NAMALWA (cell line): ENCODE measurements around the gene PVALB.
A peak's percentile ranks its signal among the peaks of the same experiment; 100 is the strongest.

Experiments used
- DNase-seq: peaks from one replicate; pipeline ENCODE4 v3.0.0-alpha.2; 2015; ENCODE audit warnings: low spot score

Gene PVALB

GRCh38 chr22:36811094-36811800 is 5.6 kb downstream of the PVALB start:
- no peak for DNase-seq

DNA sequence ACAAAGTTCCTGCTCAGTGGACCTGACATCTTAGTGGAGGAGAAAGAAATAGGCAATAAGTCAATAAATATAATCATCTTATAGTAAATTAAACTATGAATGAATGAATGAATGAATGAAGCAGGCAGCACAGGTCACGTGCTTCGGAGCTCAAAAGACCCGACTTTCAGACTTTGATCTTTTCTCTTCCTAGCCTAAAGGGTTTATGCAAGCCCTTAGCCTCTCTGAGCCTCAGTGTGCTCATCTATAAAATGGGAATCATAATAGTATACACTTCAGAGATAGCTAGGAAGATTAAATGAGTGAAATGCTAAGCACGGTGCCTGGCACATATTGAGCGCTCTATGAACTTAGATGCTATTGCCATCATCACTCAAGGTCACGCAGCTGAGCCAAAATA is 7.5 kb downstream of the PVALB start:
- DNase-seq = no peak

DNA sequence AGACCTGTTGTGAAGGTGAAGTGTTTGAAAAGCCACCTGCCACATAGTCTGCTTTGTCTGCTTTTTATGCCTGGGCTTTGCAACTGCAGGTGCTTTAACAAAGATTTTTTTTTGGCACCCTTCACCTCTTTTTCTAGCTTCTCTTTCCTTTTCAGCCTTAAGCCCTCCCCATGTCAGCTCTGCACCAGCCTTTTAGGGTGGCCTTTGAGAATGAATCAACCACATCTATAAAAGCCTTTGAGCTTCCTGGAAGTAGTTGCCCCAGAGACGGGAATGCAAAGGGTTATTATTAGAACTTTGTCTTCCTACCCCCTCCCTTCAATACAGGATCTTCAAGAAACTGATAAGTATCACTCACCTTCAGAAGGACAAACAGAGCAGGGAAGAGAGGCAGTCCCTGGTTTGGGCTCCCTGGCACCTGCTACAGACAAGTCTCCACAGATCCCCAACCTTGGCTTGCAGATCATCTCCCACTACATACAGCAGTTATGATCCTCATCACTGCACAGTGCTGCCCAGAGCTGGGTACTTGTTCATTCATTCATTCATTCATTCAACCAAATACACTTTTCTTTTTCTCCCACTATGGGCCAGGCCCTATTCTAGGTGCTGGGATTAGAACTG is 8.0 kb downstream of the PVALB start:
- no peak for DNase-seq

DNA sequence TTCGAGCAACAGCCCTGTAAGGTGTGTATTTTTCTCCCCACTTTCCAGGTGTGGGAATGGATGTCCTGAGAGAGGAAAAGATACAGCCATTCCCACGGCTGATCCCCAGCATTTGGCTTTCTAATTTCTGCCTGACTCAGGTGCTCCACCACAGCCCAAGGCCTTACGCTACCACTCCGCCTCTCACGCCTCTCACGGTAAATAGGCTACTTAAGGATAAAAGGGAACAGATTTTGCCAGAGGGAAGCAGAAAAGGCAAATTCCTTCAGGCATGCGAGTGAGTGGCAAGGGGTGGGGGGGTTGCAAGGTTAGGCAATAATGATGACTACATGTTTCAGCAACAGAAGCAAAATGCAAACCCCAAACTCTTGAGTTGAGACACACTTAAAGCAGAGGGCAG is 9.2 kb downstream of the PVALB start:
- no peak for DNase-seq

DNA sequence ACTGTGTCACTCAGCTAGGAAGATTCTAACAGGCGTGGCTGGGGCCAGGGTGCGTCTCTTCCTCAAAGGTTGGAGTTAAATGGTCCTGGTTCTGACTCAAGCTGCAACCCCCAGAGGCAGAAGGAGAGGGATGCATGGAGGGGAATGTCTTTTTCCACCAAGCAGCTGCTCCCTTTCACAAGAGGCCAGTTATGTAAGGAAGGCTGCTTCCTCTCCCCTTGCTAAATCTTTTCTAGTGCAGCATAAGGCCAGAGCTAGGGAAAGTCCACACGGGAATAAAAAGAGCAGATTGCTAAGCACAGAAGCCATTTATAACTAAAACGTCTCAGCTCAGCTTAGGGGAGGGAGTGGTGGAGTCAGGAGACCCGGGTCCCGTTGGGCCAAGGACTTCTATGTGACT is 10.0 kb downstream of the PVALB start:
- no peak for DNase-seq

DNA sequence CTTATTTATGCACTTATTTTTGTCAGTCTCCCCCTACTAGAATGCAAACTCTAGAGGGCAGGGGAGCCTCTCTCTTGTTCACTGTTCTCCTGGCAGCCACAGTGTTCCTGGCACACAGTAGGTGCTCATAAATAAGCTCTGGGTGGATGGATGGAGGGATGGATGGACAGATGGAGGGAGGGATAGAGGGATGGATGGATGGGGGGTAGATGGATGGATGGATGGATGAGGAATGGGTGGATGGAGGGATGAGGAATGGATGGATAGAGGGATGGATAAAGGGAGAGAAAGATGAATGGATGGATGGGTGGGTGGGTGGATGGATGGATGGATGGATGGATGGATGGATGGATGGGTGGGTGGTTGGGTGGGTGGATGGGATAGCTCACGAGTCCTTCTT is 13.5 kb downstream of the PVALB start:
- no peak for DNase-seq

GRCh38 chr22:36798674-36799066 is 18.2 kb downstream of the PVALB start:
- DNase-seq = no peak

GRCh38 chr22:36797911-36798673 is 18.7 kb downstream of the PVALB start:
- DNase-seq = no peak

DNA sequence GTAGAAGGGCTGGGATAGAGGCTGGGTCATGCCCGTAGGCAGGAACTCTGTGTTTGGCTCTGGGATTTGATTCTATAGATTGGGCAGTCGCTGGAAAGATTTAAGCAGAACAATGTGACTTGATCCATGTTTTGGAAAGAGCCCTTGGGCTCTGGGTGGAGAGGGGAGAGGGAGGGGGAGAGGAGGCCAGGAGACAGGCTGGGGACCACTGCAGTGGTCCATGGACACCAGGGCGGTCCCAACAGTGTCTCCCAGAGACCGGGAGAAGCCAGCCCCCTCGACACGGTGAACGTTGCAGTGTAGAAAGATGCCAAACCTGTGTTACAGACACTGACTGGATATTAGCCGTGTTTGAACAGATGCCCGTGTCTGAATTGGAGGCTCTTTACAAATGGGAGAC is 19.5 kb downstream of the PVALB start:
- DNase-seq = no peak

- DNase-seq = no peak
Observed at GRCh38 chr22:36796552-36797175, 20.2 kb downstream of the PVALB start.

DNA sequence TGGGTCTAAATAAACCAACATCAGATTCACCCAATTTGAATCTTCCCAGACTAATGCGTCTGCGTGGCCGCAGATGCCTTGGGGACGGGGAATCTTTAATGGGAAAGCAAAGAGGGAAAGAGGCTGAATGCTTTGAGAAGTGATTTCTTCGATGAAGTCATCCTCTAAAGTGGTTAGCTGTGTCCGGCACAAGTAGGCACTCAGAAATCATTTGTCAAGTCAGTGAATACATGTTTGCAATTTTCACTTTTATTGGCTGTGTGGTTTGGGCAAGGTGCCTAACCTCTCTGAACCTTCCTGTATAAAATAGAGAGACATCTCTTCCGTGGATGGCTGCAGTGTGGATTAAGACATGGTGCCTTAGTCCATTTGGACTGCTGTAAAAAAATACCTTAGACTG is 21.2 kb downstream of the PVALB start:
- DNase-seq = no peak

DNA sequence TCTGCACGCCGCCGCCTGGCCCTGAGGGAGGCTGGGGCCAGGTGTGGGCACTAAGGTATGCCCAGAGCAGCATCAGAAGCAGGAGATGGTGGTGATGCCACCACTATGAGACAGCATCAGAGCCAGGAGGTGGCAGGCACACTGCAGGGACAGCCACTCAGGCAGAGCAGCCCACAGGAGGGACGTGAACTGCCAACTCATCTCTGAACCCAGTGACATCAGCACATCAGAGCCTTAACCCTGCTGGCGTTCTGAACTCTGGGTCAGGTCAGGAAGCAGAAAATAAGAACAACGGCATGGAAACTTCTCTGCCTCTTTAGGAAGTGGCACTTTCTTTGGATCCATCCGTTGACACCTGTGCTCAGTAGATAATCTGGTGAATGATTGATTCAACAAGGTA is 26.2 kb downstream of the PVALB start:
- DNase-seq = no peak

GRCh38 chr22:36787204-36787988 is 29.4 kb downstream of the PVALB start:
- no peak for DNase-seq

GRCh38 chr22:36783743-36784142 is 33.1 kb downstream of the PVALB start:
- no peak for DNase-seq

DNA sequence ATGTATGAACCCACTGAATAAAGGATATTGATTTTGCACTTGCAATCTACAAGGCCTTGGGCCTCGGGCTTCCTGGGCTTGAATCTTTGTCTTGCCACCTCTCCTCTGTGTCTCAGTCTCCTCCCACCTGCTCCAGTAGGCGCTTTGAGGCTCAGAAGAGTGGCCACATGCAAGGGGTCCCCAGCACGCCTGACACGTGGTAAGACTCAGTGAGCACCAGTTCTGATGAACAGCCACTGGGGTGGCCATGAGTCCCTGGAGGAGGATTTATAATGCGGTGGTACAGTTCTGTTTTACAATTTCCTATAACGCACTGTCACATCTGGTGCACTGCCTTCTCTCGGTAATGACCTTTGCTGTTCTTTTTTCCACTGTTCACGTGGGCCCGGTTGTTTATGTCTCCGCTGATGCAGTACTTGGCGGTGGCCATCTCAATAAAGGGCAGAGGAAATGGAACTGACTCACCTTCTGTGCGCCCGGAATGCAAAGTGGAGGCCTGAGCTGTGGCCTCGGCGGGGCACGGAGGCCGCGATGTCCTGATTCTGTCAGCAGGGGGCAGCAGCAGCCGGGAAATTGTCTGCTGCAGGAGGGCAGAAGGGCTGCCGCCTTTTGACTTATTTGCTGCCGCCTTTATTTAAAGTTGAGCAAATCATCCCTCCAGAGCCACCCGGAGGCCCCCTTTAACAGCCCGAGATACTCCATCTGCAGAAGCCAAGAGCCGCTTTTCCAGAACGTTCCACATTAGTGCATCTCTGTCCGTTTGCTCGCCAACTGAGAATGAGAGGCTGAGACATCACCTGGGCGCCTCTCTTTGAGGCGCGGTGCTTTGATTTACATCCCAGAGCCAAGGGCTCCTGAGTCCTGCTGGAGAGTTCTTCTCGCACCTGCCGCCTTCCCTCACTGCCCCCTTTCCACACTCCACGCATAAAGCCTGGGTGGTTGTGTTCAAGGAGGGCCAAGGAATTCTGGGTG is 34.9 kb downstream of the PVALB start:
- peak; percentile 84 for DNase-seq

- no peak for DNase-seq
Observed at GRCh38 chr22:36778020-36778419, 38.8 kb downstream of the PVALB start.

DNA sequence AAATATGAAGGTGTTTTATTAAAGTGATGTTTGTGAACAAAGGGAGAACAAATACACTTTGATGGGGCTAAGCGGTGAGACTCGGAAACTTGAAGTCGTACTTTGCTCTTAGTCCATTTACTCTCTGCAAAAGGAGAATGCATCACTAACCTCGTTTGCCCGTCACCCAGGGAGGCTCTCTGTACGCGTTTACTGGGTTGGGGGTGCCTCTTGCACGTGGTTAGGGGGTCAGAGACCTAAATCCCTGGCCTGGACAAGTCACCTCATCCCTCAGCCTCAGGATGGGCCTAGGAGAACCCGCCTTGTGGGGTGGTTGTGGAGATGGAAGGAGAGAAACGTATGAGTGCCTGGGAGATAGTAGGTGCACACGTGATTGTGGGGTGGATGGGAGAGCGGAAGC is 40.1 kb downstream of the PVALB start:
- no peak for DNase-seq

DNA sequence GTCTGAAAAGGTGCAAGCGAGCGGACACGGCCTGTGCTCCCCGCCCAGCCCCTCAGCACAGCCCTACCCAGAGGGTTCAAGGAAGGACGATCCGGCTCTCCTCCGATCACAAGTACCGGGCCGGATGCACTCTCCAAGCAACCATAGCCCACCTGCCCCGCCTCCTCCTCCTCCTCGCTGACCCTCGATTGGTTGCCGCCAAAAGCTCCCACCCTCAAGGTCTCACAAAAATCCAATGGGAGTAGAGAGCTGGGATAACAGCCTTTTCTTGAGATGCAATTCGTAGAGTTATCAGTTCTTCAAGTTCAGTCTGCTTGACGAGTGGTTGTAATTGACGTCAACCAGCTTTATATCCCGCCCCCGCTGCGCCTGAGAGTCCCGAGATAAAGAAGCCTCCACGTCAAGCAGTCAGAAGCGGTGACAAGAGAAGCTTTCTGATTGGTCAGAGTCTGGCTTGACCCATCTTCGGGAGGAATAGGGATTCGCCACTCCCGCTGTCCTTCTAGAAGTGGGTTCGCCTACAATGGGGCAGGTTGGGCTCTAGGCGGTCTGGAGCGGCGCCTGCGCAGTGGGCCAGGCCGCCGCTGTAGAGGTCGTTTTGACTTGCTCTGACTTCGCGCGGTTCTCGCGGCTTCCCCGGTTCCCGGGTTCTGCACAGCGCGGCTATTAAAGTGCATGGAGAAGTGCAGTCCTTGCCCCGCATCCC is 40.7 kb downstream of the PVALB start, which contains the start of gene IFT27:
IFT27 (minus strand) TSS at position 156 of the 706 bp plus-strand sequence. CDS start 412 bp downstream, outside the sequence.
- DNase-seq = peak; percentile 100

GRCh38 chr22:36775586-36775963 is 41.3 kb downstream of the PVALB start:
- DNase-seq = peak; percentile 53

DNA sequence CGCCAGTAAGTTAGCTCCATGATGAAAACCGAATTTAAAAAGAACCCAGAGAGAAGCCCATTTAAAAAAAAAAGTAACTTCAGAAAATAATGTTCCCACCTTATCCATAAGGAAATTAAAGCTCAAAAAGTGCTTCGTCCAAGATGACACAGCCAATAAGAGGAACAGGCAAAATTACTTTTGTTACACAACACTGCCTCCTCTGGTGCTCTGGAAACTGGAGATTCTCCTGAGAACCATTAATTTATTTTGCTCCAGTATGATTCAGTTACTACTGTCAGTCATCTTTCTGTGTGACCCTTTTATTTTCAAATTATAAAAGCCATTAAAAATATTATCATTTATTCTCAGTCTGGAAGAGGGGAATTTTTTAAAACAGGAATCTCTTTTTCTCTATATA is 42.9 kb downstream of the PVALB start:
- peak; percentile 47 for DNase-seq
